H1 (cell line): ENCODE data around the gene PTS. TPM values are rescaled to one million over a fixed set of nuclear protein-coding genes. Genes with fewer than 3 reads are reported as not detected.

Experiments used
- CTCF ChIA-PET: fragments of 300-600 bp; sonication (Branson Sonifier 250); formaldehyde crosslinking; loops from one replicate; lab custom pipeline; 2021; ENCODE audit not compliant: partially characterized antibody; lab: Charles Lee
- POLR2A ChIA-PET: fragments of 300-600 bp; sonication (Branson Sonifier 250); formaldehyde crosslinking; loops from one replicate; lab custom pipeline; 2021; ENCODE audit warnings: inconsistent platforms; ENCODE audit not compliant: partially characterized antibody; lab: Charles Lee
- DNase-seq, 2 experiments: peaks; one replicate each; pipeline versions ENCODE4 v3.0.0 to v3.0.0-alpha.2; 2010 to 2022; ENCODE audit warnings: low spot score in 2 of 2, low read depth in 1 of 2, mixed read lengths in 1 of 2
- FAIRE-seq: peaks from 2 replicates; lab custom pipeline; 2011; peaks lifted over from hg19 to GRCh38; lab: Jason Lieb, UNC
- H2AFZ ChIP-seq: 2 replicates; pipeline ENCODE4 v1.8.1; 2012; ENCODE audit warnings: low read length, inconsistent platforms
- H2AK5ac ChIP-seq: 2 replicates; pipeline ENCODE4 v1.6.1; 2013; ENCODE audit warnings: low read depth, low read length
- H2BK120ac ChIP-seq: replicated peaks from 2 replicates; pipeline ENCODE3; 2013; ENCODE audit warnings: low read depth, low read length, inconsistent platforms
- H2BK12ac ChIP-seq: 2 replicates; pipeline ENCODE4 v1.6.1; 2013; ENCODE audit warnings: low read depth, low read length
- H2BK15ac ChIP-seq: 2 replicates; pipeline ENCODE4 v1.6.1; 2013; ENCODE audit warnings: low read length
- H2BK20ac ChIP-seq: 2 replicates; pipeline ENCODE4 v1.6.1; 2013; ENCODE audit warnings: low read length
- H2BK5ac ChIP-seq: 2 replicates; pipeline ENCODE4 v1.6.1; 2013; ENCODE audit warnings: low read depth, low read length
- H3K14ac ChIP-seq: 2 replicates; pipeline ENCODE4 v1.6.1; 2013; ENCODE audit warnings: inconsistent platforms; ENCODE audit not compliant: insufficient read length
- H3K18ac ChIP-seq: 2 replicates; pipeline ENCODE4 v1.6.1; 2013; ENCODE audit warnings: low read length; ENCODE audit errors: extremely low read depth
- H3K23ac ChIP-seq: 2 replicates; pipeline ENCODE4 v1.6.1; 2013; ENCODE audit warnings: inconsistent platforms; ENCODE audit not compliant: insufficient read length
- H3K23me2 ChIP-seq: 2 replicates; pipeline ENCODE4 v1.6.1; 2013; ENCODE audit warnings: low read depth, low read length
- H3K27ac ChIP-seq: 2 replicates; pipeline ENCODE4 v1.6.1; 2011; ENCODE audit warnings: low read depth, low read length, inconsistent platforms
- H3K27me3 ChIP-seq, 4 experiments: replicated peaks in 1 of 4; 1 replicate in 1 of 4; 2 replicates in 3 of 4; pipeline versions ENCODE4 v1.6.1 to v1.8.1; 2011 to 2013; ENCODE audit warnings: low read length in 3 of 4, mild to moderate bottlenecking in 3 of 4, inconsistent platforms in 2 of 4, mixed read lengths in 2 of 4, moderate library complexity in 1 of 4; ENCODE audit not compliant: control insufficient read depth in 3 of 4, insufficient read depth in 3 of 4; ENCODE audit errors: extremely low read depth in 1 of 4
- H3K36me3 ChIP-seq, 4 experiments: 2 replicates each; pipeline versions ENCODE4 v1.6.1 to v1.8.1; 2011 to 2013; ENCODE audit warnings: mild to moderate bottlenecking in 4 of 4, low read length in 3 of 4, moderate library complexity in 2 of 4, control low read depth in 1 of 4, inconsistent platforms in 1 of 4; ENCODE audit not compliant: insufficient read depth in 4 of 4, control insufficient read depth in 2 of 4
- H3K4ac ChIP-seq: replicated peaks from 2 replicates; pipeline ENCODE3; 2013; ENCODE audit warnings: low read length, low read depth, mixed read lengths, inconsistent platforms; ENCODE audit not compliant: insufficient read length
- H3K4me1 ChIP-seq, 4 experiments: replicated peaks in 1 of 4; 1 replicate in 1 of 4; 2 replicates in 3 of 4; pipeline versions ENCODE4 v1.6.1 to v1.8.1; 2011 to 2013; ENCODE audit warnings: low read length in 3 of 4, inconsistent platforms in 2 of 4, mixed read lengths in 1 of 4; ENCODE audit not compliant: insufficient read depth in 4 of 4, control insufficient read depth in 3 of 4
- H3K4me2 ChIP-seq, 2 experiments: 2 replicates each; pipeline versions ENCODE4 v1.6.1 to v1.8.1; 2011 to 2013; ENCODE audit warnings: low read depth in 2 of 2, low read length in 2 of 2, control low read depth in 1 of 2, inconsistent platforms in 1 of 2, mild to moderate bottlenecking in 1 of 2; ENCODE audit not compliant: insufficient read depth in 1 of 2
- H3K4me3 ChIP-seq, 4 experiments: fragments of 200-600, 300-600 bp in 1 of 4; sonication (generic), shearing (Covaris generic), sonication (Bioruptor Twin) in 1 of 4; 2 replicates each; pipeline versions ENCODE4 v1.5.1 to v1.8.1; 2011 to 2016; ENCODE audit warnings: low read length in 4 of 4, low read depth in 3 of 4, control low read depth in 2 of 4, inconsistent platforms in 2 of 4, mild to moderate bottlenecking in 2 of 4, mixed read lengths in 1 of 4, moderate library complexity in 1 of 4; ENCODE audit not compliant: insufficient read depth in 2 of 4; ENCODE audit errors: extremely low read depth in 1 of 4
- H3K56ac ChIP-seq: replicated peaks from 2 replicates; pipeline ENCODE3; 2013; ENCODE audit warnings: low read depth, mild to moderate bottlenecking, mixed read lengths, low read length, inconsistent platforms; ENCODE audit not compliant: insufficient read length
- H3K79me1 ChIP-seq: 2 replicates; pipeline ENCODE4 v1.6.1; 2013; ENCODE audit warnings: low read depth, low read length, control low read depth
- H3K79me2 ChIP-seq, 2 experiments: 2 replicates each; pipeline versions ENCODE4 v1.6.1 to v1.8.1; 2012 to 2013; ENCODE audit warnings: low read length in 2 of 2, mild to moderate bottlenecking in 2 of 2, inconsistent platforms in 1 of 2; ENCODE audit not compliant: insufficient read depth in 2 of 2, control insufficient read depth in 1 of 2
- H3K9ac ChIP-seq, 4 experiments: replicated peaks in 1 of 4; 1 replicate in 1 of 4; 2 replicates in 3 of 4; pipeline versions ENCODE4 v1.6.1 to v1.8.1; 2011 to 2013; ENCODE audit warnings: low read depth in 3 of 4, low read length in 3 of 4, control low read depth in 2 of 4, mild to moderate bottlenecking in 2 of 4, moderate library complexity in 2 of 4, inconsistent platforms in 1 of 4; ENCODE audit errors: extremely low read depth in 1 of 4
- H3K9me3 ChIP-seq, 2 experiments: 2 replicates each; pipeline versions ENCODE4 v1.6.1 to v1.8.1; 2012 to 2013; ENCODE audit warnings: mild to moderate bottlenecking in 2 of 2, moderate library complexity in 2 of 2, control low read depth in 1 of 2, inconsistent platforms in 1 of 2, low read depth in 1 of 2, low read length in 1 of 2, mixed read lengths in 1 of 2; ENCODE audit not compliant: insufficient read depth in 2 of 2
- H4K20me1 ChIP-seq, 2 experiments: replicated peaks in 1 of 2; 2 replicates each; pipeline versions ENCODE3 to v1.8.1; 2011 to 2013; ENCODE audit warnings: inconsistent platforms in 2 of 2, low read length in 2 of 2, mild to moderate bottlenecking in 1 of 2; ENCODE audit not compliant: insufficient read depth in 2 of 2, control insufficient read depth in 1 of 2
- H4K5ac ChIP-seq: 2 replicates; pipeline ENCODE4 v1.6.1; 2013; ENCODE audit warnings: low read length, low read depth, mixed read lengths, inconsistent platforms; ENCODE audit not compliant: insufficient read length
- H4K8ac ChIP-seq: 2 replicates; pipeline ENCODE4 v1.8.0; 2013; ENCODE audit warnings: mild to moderate bottlenecking, moderate library complexity, low read length, inconsistent platforms; ENCODE audit not compliant: insufficient read depth; ENCODE audit errors: extremely low read depth
- H4K91ac ChIP-seq: replicated peaks from 2 replicates; pipeline ENCODE3; 2013; ENCODE audit warnings: low read length, mixed read lengths, inconsistent platforms; ENCODE audit not compliant: insufficient read length
- CREB1 ChIP-seq: IDR thresholded peaks from 2 replicates; pipeline ENCODE4 v1.6.1; 2012; ENCODE audit warnings: inconsistent platforms
- EGR1 ChIP-seq: IDR thresholded peaks from 2 replicates; pipeline ENCODE4 v1.6.1; 2011; ENCODE audit warnings: low read depth, low read length, borderline replicate concordance
- POLR2A ChIP-seq, 2 experiments: IDR thresholded peaks; 1 replicate in 1 of 2; 2 replicates in 1 of 2; pipeline ENCODE4 v1.6.1; 2011; ENCODE audit warnings: low read depth in 2 of 2, low read length in 2 of 2, mild to moderate bottlenecking in 2 of 2; ENCODE audit errors: control extremely low read depth in 1 of 2
- RBBP5 ChIP-seq: IDR thresholded peaks from 2 replicates; pipeline ENCODE4 v1.7.1; 2012; ENCODE audit warnings: low read depth, mild to moderate bottlenecking, inconsistent platforms, low read length, moderate library complexity, borderline replicate concordance
- TAF7 ChIP-seq: optimal IDR thresholded peaks from 2 replicates; pipeline ENCODE3; 2011; ENCODE audit warnings: low read depth, mild to moderate bottlenecking, inconsistent platforms, low read length, moderate library complexity, borderline replicate concordance
- WGBS, 2 experiments: shearing (Covaris generic) in 1 of 2; methylation state at CpG; one replicate each; pipeline versions ENCODE4 v1.1.6 to v1.1.7; 2013 to 2015; ENCODE audit warnings: low lambda C conversion rate in 2 of 2, mixed read lengths in 2 of 2, inconsistent platforms in 1 of 2, low coverage in 1 of 2, missing lambda C conversion rate in 1 of 2; ENCODE audit not compliant: insufficient replicate concordance in 2 of 2, insufficient coverage in 1 of 2, insufficient read length in 1 of 2; ENCODE audit errors: extremely low coverage in 1 of 2, missing lambda C conversion rate in 1 of 2; 5-methylcytosine and 5-hydroxymethylcytosine counted together
- polyA plus RNA-seq, 7 experiments: library from polyadenylated mRNA; depleted of rRNA in 3 of 7; stranded (reverse) in 5 of 7; unstranded in 2 of 7; fragments of >200 nt in 5 of 7; fragments of 200-250 nt in 2 of 7; gene quantifications; 1 replicate in 5 of 7; 2 replicates in 1 of 7; 4 replicates in 1 of 7; pipeline versions ENCODE4 v1.2.1 to v1.2.3, GENCODE V29; 2011 to 2013; ENCODE audit warnings: missing spikeins in 2 of 7, mixed read lengths in 2 of 7
- total RNA-seq: library from RNA; stranded (reverse); fragmentation: NEBNext Ultra II Directional; extraction: Animal tissue kit (Norgen Biotek cat#: 25700); gene quantifications from 2 replicates; pipeline ENCODE4 v1.2.1, GENCODE V29; 2021

Gene PTS
- total and polyA plus RNA-seq, 2 of the 8 experiments (the other 6 are each of a cell fraction or from before 2014, with no cell fraction given): 18.3 to 25.9 TPM

DNA sequence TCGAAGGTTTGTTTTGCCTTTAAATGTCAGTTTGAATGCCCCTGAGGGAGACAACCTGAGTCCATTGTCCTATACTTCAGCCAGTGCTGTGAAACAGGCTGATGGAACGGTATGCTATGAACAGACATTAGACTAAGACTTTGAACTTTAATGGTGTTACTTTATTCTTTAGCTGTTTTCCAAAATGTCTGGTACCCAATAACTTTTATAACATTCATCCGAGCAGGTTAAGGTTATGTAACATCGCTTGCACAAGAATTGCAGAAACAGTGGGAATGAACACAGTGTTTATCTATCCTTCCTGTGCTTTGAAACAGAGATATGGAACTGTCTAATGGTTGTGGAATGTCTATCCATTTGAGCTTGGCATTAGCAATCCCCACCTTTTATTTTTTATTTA, 12.5 kb upstream of the PTS start:
- Histone ChIP-seq H3K9ac (no peak overlapping the region), H2BK120ac (no peak overlapping the region), H2AFZ (no peak overlapping the region), H2BK5ac (no peak overlapping the region), H4K8ac (no peak overlapping the region), H2BK15ac (no peak overlapping the region), H3K9me3 (no peaks in the 10 kb centered on the region), H3K4me2 (no peak overlapping the region), H3K4ac (no peak overlapping the region)
- CTCF ChIA-PET: interaction anchor here (0.8 to 1.5 kb wide), 5 partner anchors 10 to 132 kb away, joined by 3 to 6 read pairs (median 3); no protein-coding TSS in a partner anchor
- POLR2A ChIA-PET: no interaction called here
- TF ChIP-seq TAF7 (no peak), POLR2A (IDR thresholded peaks at IDR 0.05; ENCODE audit: control extremely low read depth in 1 of 2, low read depth in 2 of 2, low read length in 2 of 2) (no peak), RBBP5 (no peak), EGR1 (no peak), CREB1 (no peak)
- TF ChIP-seq, all 59 proteins: peak for 0
- no peak overlapping the region for H2BK20ac ChIP-seq
- no peaks in the 10 kb centered on the region; the same call in 1 of the 2 replicates for H3K23me2 ChIP-seq
- H3K23ac ChIP-seq: no peak overlapping the region
- H4K91ac ChIP-seq: no peak overlapping the region
- no peak overlapping the region for H3K4me3 ChIP-seq
- no peak overlapping the region for H3K56ac ChIP-seq
- no peaks in the 10 kb centered on the region for H3K79me2 ChIP-seq
- no peak overlapping the region for H3K18ac ChIP-seq
- 83% methylated on average over 4 of the region's 4 CpGs; no CpG with 5 or more reads in 1 of the 2 experiments for WGBS, 2 experiments
- no peaks in the 10 kb centered on the region for H3K4me1 ChIP-seq
- no peak overlapping the region for H4K5ac ChIP-seq
- no peak overlapping the region for H2AK5ac ChIP-seq
- no peak overlapping the region for H2BK12ac ChIP-seq
- no peaks in the 10 kb centered on the region for H3K79me1 ChIP-seq
- no peaks in the 10 kb centered on the region for H3K27me3 ChIP-seq
- no peak overlapping the region for H3K27ac ChIP-seq
- H4K20me1 ChIP-seq: no peaks in the 10 kb centered on the region
- no peak for FAIRE-seq
- no peaks in the 10 kb centered on the region for H3K36me3 ChIP-seq
- DNase-seq: no peak
- H3K14ac ChIP-seq: no peak overlapping the region
